Keratinocyte (primary cell): ENCODE measurements around the gene ANKRD39. TPM values are rescaled to one million over a fixed set of nuclear protein-coding genes. Genes with fewer than 3 reads are reported as not detected.

Experiments used
- DNase-seq: peaks from one replicate; pipeline ENCODE4 v3.0.0-alpha.2; 2011; ENCODE audit warnings: low read depth, missing footprints, low spot score
- FAIRE-seq: peaks from 2 replicates; lab custom pipeline; 2011; peaks lifted over from hg19 to GRCh38; lab: Jason Lieb, UNC
- H2AFZ ChIP-seq: 2 replicates; pipeline ENCODE4 v1.6.0; 2012; ENCODE audit warnings: low read length, control low read depth, inconsistent platforms; ENCODE audit not compliant: control insufficient read depth
- H3K27ac ChIP-seq: 2 replicates; pipeline ENCODE4 v1.5.1; 2011; ENCODE audit warnings: low read length; ENCODE audit not compliant: control insufficient read depth, insufficient read depth
- H3K27me3 ChIP-seq: 3 replicates; pipeline ENCODE4 v1.6.0; 2011; ENCODE audit warnings: low read length; ENCODE audit not compliant: control insufficient read depth, insufficient read depth; ENCODE audit errors: extremely low read depth
- H3K36me3 ChIP-seq, 2 experiments: 2 replicates in 1 of 2; 3 replicates in 1 of 2; pipeline ENCODE4 v1.5.1; 2011; ENCODE audit warnings: low read length in 2 of 2, mild to moderate bottlenecking in 1 of 2; ENCODE audit not compliant: control insufficient read depth in 2 of 2, insufficient read depth in 2 of 2; ENCODE audit errors: extremely low read depth in 1 of 2
- H3K4me1 ChIP-seq: 3 replicates; pipeline ENCODE4 v1.5.1; 2011; ENCODE audit warnings: low read length; ENCODE audit not compliant: control insufficient read depth, insufficient read depth; ENCODE audit errors: extremely low read depth
- H3K4me2 ChIP-seq: 3 replicates; pipeline ENCODE4 v1.6.0; 2011; ENCODE audit warnings: low read depth, low read length; ENCODE audit not compliant: control insufficient read depth, insufficient read depth; ENCODE audit errors: extremely low read depth
- H3K4me3 ChIP-seq, 3 experiments: fragments of 200-600 bp in 1 of 3; sonication (generic) in 1 of 3; 2 replicates in 2 of 3; 3 replicates in 1 of 3; pipeline ENCODE4 v1.5.1; 2011 to 2016; ENCODE audit warnings: low read length in 3 of 3, mild to moderate bottlenecking in 3 of 3, control low read depth in 2 of 3, inconsistent platforms in 1 of 3, low read depth in 1 of 3, mixed read lengths in 1 of 3, mixed run types in 1 of 3, moderate library complexity in 1 of 3; ENCODE audit not compliant: control insufficient read depth in 2 of 3, insufficient read depth in 2 of 3; ENCODE audit errors: extremely low read depth in 1 of 3
- H3K79me2 ChIP-seq: 2 replicates; pipeline ENCODE4 v1.6.0; 2012; ENCODE audit warnings: low read length; ENCODE audit not compliant: control insufficient read depth, insufficient read depth
- H3K9ac ChIP-seq: 3 replicates; pipeline ENCODE4 v1.6.0; 2011; ENCODE audit warnings: low read length; ENCODE audit not compliant: control insufficient read depth, insufficient read depth; ENCODE audit errors: extremely low read depth
- H3K9me1 ChIP-seq: 3 replicates; pipeline ENCODE4 v1.6.0; 2011; ENCODE audit warnings: low read length; ENCODE audit not compliant: control insufficient read depth, insufficient read depth; ENCODE audit errors: extremely low read depth
- H3K9me3 ChIP-seq: 2 replicates; pipeline ENCODE4 v1.5.1; 2012; ENCODE audit warnings: low read depth, low read length; ENCODE audit not compliant: control insufficient read depth
- H4K20me1 ChIP-seq: 3 replicates; pipeline ENCODE4 v1.6.0; 2011; ENCODE audit warnings: low read length; ENCODE audit not compliant: control insufficient read depth, insufficient read depth; ENCODE audit errors: extremely low read depth
- EZH2 ChIP-seq: IDR thresholded peaks from one replicate; pipeline ENCODE4 v1.6.1; 2012; ENCODE audit warnings: inconsistent platforms, mild to moderate bottlenecking, low read length, moderate library complexity
- dilution Hi-C: fragments of 300-500 bp; cut with MboI; formaldehyde crosslinking; loops from one replicate; pipeline ENCODE4 v1.7.0; 2020; ENCODE audit warnings: low sequenced_read_pairs; ENCODE audit not compliant: extremely low pct_ligation_motif_present
- polyA plus RNA-seq, 5 experiments: library from polyadenylated mRNA; depleted of rRNA in 3 of 5; stranded (reverse) in 3 of 5; stranded (forward) in 1 of 5; unstranded in 1 of 5; fragments of >200 nt; gene quantifications; 1 replicate in 1 of 5; 2 replicates in 3 of 5; 3 replicates in 1 of 5; pipeline versions ENCODE4 v1.2.1 to v1.2.3, GENCODE V29; 2011 to 2012; ENCODE audit warnings: missing spikeins in 2 of 5, low read depth in 1 of 5, low replicate concordance in 1 of 5
- TF ChIP-seq, protein P1 (sequence below), 3 experiments: IDR thresholded peaks in 1 of 3; conservative IDR thresholded peaks in 1 of 3; optimal IDR thresholded peaks in 1 of 3; 2 replicates in 2 of 3; 3 replicates in 1 of 3; pipeline versions ENCODE3 to v1.5.1; 2011; ENCODE audit warnings: low read length in 3 of 3, mild to moderate bottlenecking in 3 of 3, moderate library complexity in 2 of 3, control low read depth in 1 of 3, inconsistent platforms in 1 of 3; ENCODE audit not compliant: insufficient read depth in 2 of 3; ENCODE audit errors: extremely low read depth in 1 of 3

The ANKRD39 gene
- polyA plus RNA-seq, 1 donor (not counting 4 experiments of a cell fraction or from before 2014, with no cell fraction given) = 7.2 TPM

- DNase-seq = no peak
- Histone ChIP-seq H3K9ac (no peak overlapping the region), H4K20me1 (peaks cover 3% of the 10 kb centered on the region), H3K27me3 (no peaks in the 10 kb centered on the region), H3K27ac (no peak overlapping the region), H3K9me3 (no peaks in the 10 kb centered on the region), H3K36me3 (peaks cover 0 to 1% of the 10 kb centered on the region in 2 experiments), H2AFZ (no peak overlapping the region), H3K9me1 (no peaks in the 10 kb centered on the region), H3K79me2 (peaks cover 5% of the 10 kb centered on the region), H3K4me3 (no peak overlapping the region), H3K4me2 (no peak overlapping the region), H3K4me1 (peaks cover 14% of the 10 kb centered on the region)
- dilution Hi-C loops = no loop called here
- TF ChIP-seq, protein P1, sequence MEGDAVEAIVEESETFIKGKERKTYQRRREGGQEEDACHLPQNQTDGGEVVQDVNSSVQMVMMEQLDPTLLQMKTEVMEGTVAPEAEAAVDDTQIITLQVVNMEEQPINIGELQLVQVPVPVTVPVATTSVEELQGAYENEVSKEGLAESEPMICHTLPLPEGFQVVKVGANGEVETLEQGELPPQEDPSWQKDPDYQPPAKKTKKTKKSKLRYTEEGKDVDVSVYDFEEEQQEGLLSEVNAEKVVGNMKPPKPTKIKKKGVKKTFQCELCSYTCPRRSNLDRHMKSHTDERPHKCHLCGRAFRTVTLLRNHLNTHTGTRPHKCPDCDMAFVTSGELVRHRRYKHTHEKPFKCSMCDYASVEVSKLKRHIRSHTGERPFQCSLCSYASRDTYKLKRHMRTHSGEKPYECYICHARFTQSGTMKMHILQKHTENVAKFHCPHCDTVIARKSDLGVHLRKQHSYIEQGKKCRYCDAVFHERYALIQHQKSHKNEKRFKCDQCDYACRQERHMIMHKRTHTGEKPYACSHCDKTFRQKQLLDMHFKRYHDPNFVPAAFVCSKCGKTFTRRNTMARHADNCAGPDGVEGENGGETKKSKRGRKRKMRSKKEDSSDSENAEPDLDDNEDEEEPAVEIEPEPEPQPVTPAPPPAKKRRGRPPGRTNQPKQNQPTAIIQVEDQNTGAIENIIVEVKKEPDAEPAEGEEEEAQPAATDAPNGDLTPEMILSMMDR (optimal IDR thresholded peaks at IDR 0.05 in 1 of 3, IDR thresholded peaks at IDR 0.05 in 1 of 3, conservative IDR thresholded peaks at IDR 0.05 in 1 of 3; ENCODE audit: extremely low read depth in 1 of 3, insufficient read depth in 2 of 3, low read length in 3 of 3) = no peak
- TF ChIP-seq EZH2 = no peak
- FAIRE-seq = no peak
Observed at GRCh38 chr2:96819128-96819875, 38.5 kb downstream of the ANKRD39 start.

- Histone ChIP-seq H3K4me1 (peaks cover 14% of the 10 kb centered on the region), H3K79me2 (peaks cover 5% of the 10 kb centered on the region), H3K9me3 (no peaks in the 10 kb centered on the region), H2AFZ (no peak overlapping the region), H3K36me3 (peaks cover 0 to 1% of the 10 kb centered on the region in 2 experiments), H3K27ac (no peak overlapping the region), H4K20me1 (peaks cover 3% of the 10 kb centered on the region), H3K9ac (peak overlapping the region; percentile 4), H3K4me2 (peak overlapping the region; percentile 94), H3K27me3 (no peaks in the 10 kb centered on the region), H3K9me1 (no peaks in the 10 kb centered on the region), H3K4me3 (no peak overlapping the region)
- FAIRE-seq (no peak), DNase-seq (no peak)
- TF ChIP-seq, protein P1 (optimal IDR thresholded peaks at IDR 0.05 in 1 of 3, IDR thresholded peaks at IDR 0.05 in 1 of 3, conservative IDR thresholded peaks at IDR 0.05 in 1 of 3; ENCODE audit: extremely low read depth in 1 of 3, insufficient read depth in 2 of 3, low read length in 3 of 3) = no peak
- TF ChIP-seq EZH2 = no peak
- dilution Hi-C loops = no loop called here
Observed at GRCh38 chr2:96817882-96818281, 39.9 kb downstream of the ANKRD39 start.
